HepG2 (cell line): ENCODE data around the gene SOBP. TPM values are rescaled to one million over a fixed set of nuclear protein-coding genes. Genes with fewer than 3 reads are reported as not detected.

ENCODE experiments used
- ATAC-seq: fragments of 200-7000 bp; cut with Tn5 transposase; 3 replicates; pipeline ENCODE4 v1.9.1; 2020; ENCODE audit warnings: mild to moderate bottlenecking, moderate library complexity
- BruUV-seq: library from RNA; stranded (reverse); fragments of 400-500 nt; replicated peaks from 2 replicates; lab custom pipeline; 2021; lab: Mats Ljungman, UMichigan
- CTCF ChIA-PET: fragments of 300-600 bp; formaldehyde crosslinking; extraction: SDS; loops from one replicate; lab custom pipeline; 2021; ENCODE audit warnings: low total read pairs, inconsistent platforms, low intra/inter-chr PET ratio; lab: Yijun Ruan, JAX
- POLR2A ChIA-PET: fragments of 350-600 bp; sonication (Branson Sonifier 250); formaldehyde crosslinking; loops from one replicate; lab custom pipeline; 2020; ENCODE audit warnings: antibody characterized with exemption, inconsistent platforms; lab: Yijun Ruan, JAX
- DNase-seq: peaks from one replicate; pipeline ENCODE4 v3.0.0-alpha.2; 2015; ENCODE audit warnings: low spot score
- FAIRE-seq: peaks from 3 replicates; lab custom pipeline; 2011; peaks lifted over from hg19 to GRCh38; lab: Jason Lieb, UNC
- H2AFZ ChIP-seq: one replicate; pipeline ENCODE4 v1.6.1; 2011; ENCODE audit warnings: low read length, inconsistent platforms
- H3K27ac ChIP-seq: fragments of 300-600 bp; 3 replicates; pipeline ENCODE4 v1.8.0; 2011; ENCODE audit warnings: mixed run types, mild to moderate bottlenecking, mixed read lengths, low read length, inconsistent platforms; ENCODE audit not compliant: insufficient read depth; ENCODE audit errors: extremely low read length
- H3K27me3 ChIP-seq, 2 experiments: fragments of 200-600 bp in 1 of 2; 2 replicates in 1 of 2; 3 replicates in 1 of 2; pipeline versions ENCODE4 v1.6.0 to v1.8.0; 2011; ENCODE audit warnings: low read length in 2 of 2, mild to moderate bottlenecking in 2 of 2, moderate library complexity in 2 of 2, inconsistent platforms in 1 of 2; ENCODE audit not compliant: insufficient read depth in 2 of 2, control insufficient read depth in 1 of 2
- H3K36me3 ChIP-seq, 2 experiments: fragments of 200-600 bp in 1 of 2; replicated peaks in 1 of 2; 2 replicates in 1 of 2; 3 replicates in 1 of 2; pipeline versions ENCODE4 v1.5.1 to v1.8.0; 2011; ENCODE audit warnings: low read length in 2 of 2, inconsistent platforms in 1 of 2; ENCODE audit not compliant: insufficient read depth in 2 of 2, control insufficient read depth in 1 of 2
- H3K4me1 ChIP-seq: 2 replicates; pipeline ENCODE4 v1.5.1; 2012; ENCODE audit warnings: low read length, inconsistent platforms; ENCODE audit not compliant: insufficient read depth
- H3K4me2 ChIP-seq: 2 replicates; pipeline ENCODE4 v1.6.0; 2011; ENCODE audit warnings: low read depth, low read length, inconsistent platforms
- H3K4me3 ChIP-seq, 3 experiments: fragments of 200-600 bp in 1 of 3; sonication (generic), shearing (Covaris generic) in 1 of 3; replicated peaks in 1 of 3; 2 replicates each; pipeline ENCODE4 v1.5.1; 2011 to 2016; ENCODE audit warnings: low read length in 3 of 3, inconsistent platforms in 2 of 3, low read depth in 2 of 3, mild to moderate bottlenecking in 2 of 3, control low read depth in 1 of 3, mixed read lengths in 1 of 3; ENCODE audit not compliant: insufficient read depth in 1 of 3
- H3K79me2 ChIP-seq: one replicate; pipeline ENCODE4 v1.6.1; 2011; ENCODE audit warnings: low read length, inconsistent platforms; ENCODE audit not compliant: insufficient read depth
- H3K9ac ChIP-seq: 2 replicates; pipeline ENCODE4 v1.6.0; 2011; ENCODE audit warnings: mild to moderate bottlenecking, low read depth, low read length, inconsistent platforms; ENCODE audit not compliant: insufficient read depth
- H3K9me3 ChIP-seq: 2 replicates; pipeline ENCODE4 v1.5.1; 2012; ENCODE audit warnings: mild to moderate bottlenecking, low read length
- H4K20me1 ChIP-seq: 2 replicates; pipeline ENCODE4 v1.6.0; 2011; ENCODE audit warnings: inconsistent platforms, mild to moderate bottlenecking, low read length, moderate library complexity; ENCODE audit not compliant: insufficient read depth
- CREM ChIP-seq, 2 experiments: sonication (generic) in 1 of 2; formaldehyde crosslinking in 1 of 2; IDR thresholded peaks; 2 replicates each; pipeline versions ENCODE4 v1.4.0 to v1.6.1; 2016 to 2020; ENCODE audit warnings: antibody characterized with exemption in 1 of 2, mild to moderate bottlenecking in 1 of 2, missing genetic modification reagents in 1 of 2
- HMG20A ChIP-seq: IDR thresholded peaks from 2 replicates; pipeline ENCODE4 v1.6.1; 2016; ENCODE audit warnings: borderline replicate concordance
- HNRNPK ChIP-seq: fragments of 200-400 bp; formaldehyde crosslinking; IDR thresholded peaks from 2 replicates; pipeline ENCODE4 v1.6.1; 2018; ENCODE audit warnings: low read length, low read depth, moderate library complexity, mild to moderate bottlenecking; ENCODE audit not compliant: poor library complexity, severe bottlenecking
- HOXA7 ChIP-seq: sonication (generic); formaldehyde crosslinking; IDR thresholded peaks from 2 replicates; pipeline ENCODE4 v1.8.1; 2022; ENCODE audit warnings: mild to moderate bottlenecking, missing genetic modification reagents, moderate library complexity
- KDM5B ChIP-seq: sonication (generic); formaldehyde crosslinking; IDR thresholded peaks from 2 replicates; pipeline ENCODE4 v1.4.0; 2020; ENCODE audit warnings: missing genetic modification reagents, mild to moderate bottlenecking, borderline replicate concordance
- MXI1 ChIP-seq: IDR thresholded peaks from 3 replicates; pipeline ENCODE4 v1.6.1; 2012; ENCODE audit warnings: low read depth, low read length, inconsistent platforms, borderline replicate concordance
- NFE2L1 ChIP-seq: sonication (generic); formaldehyde crosslinking; IDR thresholded peaks from 2 replicates; pipeline ENCODE4 v1.4.0; 2020; ENCODE audit warnings: missing genetic modification reagents, mild to moderate bottlenecking, borderline replicate concordance
- RFXANK ChIP-seq: IDR thresholded peaks from 2 replicates; pipeline ENCODE4 v1.6.1; 2016
- SALL2 ChIP-seq: sonication (generic); formaldehyde crosslinking; IDR thresholded peaks from 2 replicates; pipeline ENCODE4 v1.8.1; 2023; ENCODE audit warnings: mild to moderate bottlenecking, missing genetic modification reagents, inconsistent platforms
- ZFP36L2 ChIP-seq: sonication (generic); formaldehyde crosslinking; IDR thresholded peaks from 2 replicates; pipeline ENCODE4 v1.4.0; 2020; ENCODE audit warnings: missing genetic modification reagents
- ZNF33B ChIP-seq: sonication (generic); formaldehyde crosslinking; IDR thresholded peaks from 2 replicates; pipeline ENCODE4 v1.5.1; 2020; ENCODE audit warnings: mild to moderate bottlenecking, missing genetic modification reagents
- ZNF761 ChIP-seq: sonication (generic); formaldehyde crosslinking; conservative IDR thresholded peaks from 2 replicates; pipeline ENCODE4 v1.4.0; 2020; ENCODE audit warnings: mild to moderate bottlenecking, missing genetic modification reagents
- ZNF766 ChIP-seq: sonication (generic); formaldehyde crosslinking; IDR thresholded peaks from 2 replicates; pipeline ENCODE4 v1.5.0; 2020; ENCODE audit warnings: missing genetic modification reagents, borderline replicate concordance
- ZNF879 ChIP-seq: sonication (generic); formaldehyde crosslinking; IDR thresholded peaks from 2 replicates; pipeline ENCODE4 v1.8.1; 2023; ENCODE audit warnings: missing genetic modification reagents
- ZNF891 ChIP-seq: sonication (generic); formaldehyde crosslinking; IDR thresholded peaks from 2 replicates; pipeline ENCODE4 v1.5.0; 2020; ENCODE audit warnings: mild to moderate bottlenecking, missing genetic modification reagents
- ZSCAN12 ChIP-seq: sonication (generic); formaldehyde crosslinking; IDR thresholded peaks from 2 replicates; pipeline ENCODE4 v1.9.0; 2021; ENCODE audit warnings: mild to moderate bottlenecking, missing genetic modification reagents
- WGBS: methylation state at CpG from one replicate; pipeline ENCODE4 v1.1.6; 2017; ENCODE audit warnings: low lambda C conversion rate; 5-methylcytosine and 5-hydroxymethylcytosine counted together
- in situ Hi-C: cut with HindIII; loops from 2 replicates; pipeline ENCODE4 v1.10.0; 2017; ENCODE audit warnings: low pct_unique_long_range_greater_than_20kb; ENCODE audit not compliant: extremely low pct_ligation_motif_present
- intact Hi-C: fragments of 100-400 bp; cut with micrococcal nuclease; formaldehyde crosslinking; loops from one replicate; pipeline ENCODE4 v1.10.0; 2022; ENCODE audit not compliant: unreplicated experiment
- polyA plus RNA-seq, 8 experiments: library from polyadenylated mRNA; depleted of rRNA in 3 of 8; stranded (reverse) in 7 of 8; unstranded in 1 of 8; fragments of >200 nt; fragmentation: Illumina TruSeq in 4 of 8; extraction: Trizol in 4 of 8; gene quantifications; 2 replicates each; pipeline versions ENCODE4 v1.2.1 to v1.2.3, GENCODE V29; 2011 to 2016; ENCODE audit warnings: low read depth in 4 of 8, missing spikeins in 1 of 8, mixed read lengths in 1 of 8; ENCODE audit not compliant: insufficient read depth in 1 of 8
- total RNA-seq, 5 experiments: library from RNA; depleted of rRNA; stranded (reverse); fragments of >200 nt; fragmentation: Illumina TruSeq; extraction: Trizol; gene quantifications; 2 replicates each; pipeline ENCODE4 v1.2.3, GENCODE V29; 2016; ENCODE audit warnings: low read depth in 1 of 5
- TF ChIP-seq, protein P1 (sequence below): sonication (generic); formaldehyde crosslinking; IDR thresholded peaks from 2 replicates; pipeline ENCODE4 v1.8.1; 2023; ENCODE audit warnings: mild to moderate bottlenecking, missing genetic modification reagents, borderline replicate concordance
- TF ChIP-seq, protein P2 (sequence below): sonication (generic); formaldehyde crosslinking; IDR thresholded peaks from 2 replicates; pipeline ENCODE4 v1.8.1; 2023; ENCODE audit warnings: missing genetic modification reagents, mild to moderate bottlenecking, borderline replicate concordance
- TF ChIP-seq, protein P3 (sequence below): IDR thresholded peaks from 2 replicates; pipeline ENCODE4 v1.6.1; 2016
- TF ChIP-seq, protein P4 (sequence below): sonication (generic); formaldehyde crosslinking; conservative IDR thresholded peaks from 2 replicates; pipeline ENCODE4 v1.8.0; 2022; ENCODE audit warnings: missing genetic modification reagents

Gene SOBP
- total and polyA plus RNA-seq, 2 of the 13 experiments (the other 11 are each of a cell fraction or from before 2014, with no cell fraction given), result 1.5 to 6.9 TPM

DNA sequence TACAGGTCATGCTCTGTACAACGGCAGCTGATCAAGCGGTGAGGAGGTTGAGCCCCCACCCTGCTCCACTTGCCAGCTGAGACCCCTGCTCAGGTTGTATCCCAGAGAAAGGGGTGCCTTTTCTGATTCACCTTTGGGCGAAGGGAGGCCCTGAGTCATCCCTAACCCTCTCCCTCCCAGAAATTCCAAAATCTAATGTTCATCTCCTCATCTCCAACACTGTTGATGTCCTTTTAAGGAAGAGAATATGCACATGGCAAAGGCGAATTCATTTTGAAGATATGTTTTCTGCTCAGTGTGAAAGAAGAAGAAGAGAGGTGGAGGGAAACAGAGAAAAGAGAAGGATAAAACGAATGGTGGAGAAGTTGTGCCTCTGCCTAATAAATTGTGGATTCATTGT is 213.7 kb downstream of the SOBP start:
- ATAC-seq, result no peak
- Histone ChIP-seq H3K27ac (no peak overlapping the region), H3K36me3 (no peaks in the 10 kb centered on the region), H3K79me2 (no peaks in the 10 kb centered on the region), H2AFZ (no peak overlapping the region), H3K9me3 (no peaks in the 10 kb centered on the region), H4K20me1 (no peaks in the 10 kb centered on the region), H3K27me3 (peaks cover 2 to 9% of the 10 kb centered on the region in 2 experiments; a peak in 2 of 5 replicates), H3K4me1 (peaks cover 13% of the 10 kb centered on the region), H3K4me3 (no peak overlapping the region), H3K9ac (no peak overlapping the region), H3K4me2 (no peak overlapping the region)
- in situ Hi-C loops (no loop called here), intact Hi-C loops (loop anchor here (2.0 kb wide), 1 partner anchor 29 kb away; no protein-coding TSS in a partner anchor)
- POLR2A ChIA-PET, result no interaction called here
- CTCF ChIA-PET, result interaction anchor here (0.9 to 1.7 kb wide), 2 partner anchors 28 to 145 kb away, joined by 4 to 15 read pairs; no protein-coding TSS in a partner anchor
- TF ChIP-seq HOXA7 (CRISPR knock-in tag), result no peak
- no peak for TF ChIP-seq NFE2L1 (CRISPR knock-in tag)
- TF ChIP-seq SALL2 (CRISPR knock-in tag), result no peak
- no peak for TF ChIP-seq HNRNPK
- no peak for TF ChIP-seq CREM (IDR thresholded peaks at IDR 0.05)
- no peak for TF ChIP-seq CREM (CRISPR knock-in tag; IDR thresholded peaks at IDR 0.05)
- TF ChIP-seq ZNF891 (CRISPR knock-in tag), result no peak
- TF ChIP-seq, protein P1, sequence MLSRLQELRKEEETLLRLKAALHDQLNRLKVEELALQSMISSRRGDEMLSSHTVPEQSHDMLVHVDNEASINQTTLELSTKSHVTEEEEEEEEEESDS (CRISPR knock-in tag), result no peak
- TF ChIP-seq, protein P2, sequence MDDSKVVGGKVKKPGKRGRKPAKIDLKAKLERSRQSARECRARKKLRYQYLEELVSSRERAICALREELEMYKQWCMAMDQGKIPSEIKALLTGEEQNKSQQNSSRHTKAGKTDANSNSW (CRISPR knock-in tag), result no peak
- TF ChIP-seq ZNF33B (CRISPR knock-in tag), result no peak
- TF ChIP-seq, protein P3, sequence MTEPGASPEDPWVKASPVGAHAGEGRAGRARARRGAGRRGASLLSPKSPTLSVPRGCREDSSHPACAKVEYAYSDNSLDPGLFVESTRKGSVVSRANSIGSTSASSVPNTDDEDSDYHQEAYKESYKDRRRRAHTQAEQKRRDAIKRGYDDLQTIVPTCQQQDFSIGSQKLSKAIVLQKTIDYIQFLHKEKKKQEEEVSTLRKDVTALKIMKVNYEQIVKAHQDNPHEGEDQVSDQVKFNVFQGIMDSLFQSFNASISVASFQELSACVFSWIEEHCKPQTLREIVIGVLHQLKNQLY, result no peak
- no peak for TF ChIP-seq ZNF766 (CRISPR knock-in tag)
- TF ChIP-seq ZNF879 (CRISPR knock-in tag), result no peak
- TF ChIP-seq ZSCAN12 (CRISPR knock-in tag), result no peak
- TF ChIP-seq MXI1, result no peak
- TF ChIP-seq ZFP36L2 (CRISPR knock-in tag), result no peak
- no peak for TF ChIP-seq RFXANK (CRISPR knock-in tag)
- no peak for TF ChIP-seq HMG20A
- TF ChIP-seq, protein P4, sequence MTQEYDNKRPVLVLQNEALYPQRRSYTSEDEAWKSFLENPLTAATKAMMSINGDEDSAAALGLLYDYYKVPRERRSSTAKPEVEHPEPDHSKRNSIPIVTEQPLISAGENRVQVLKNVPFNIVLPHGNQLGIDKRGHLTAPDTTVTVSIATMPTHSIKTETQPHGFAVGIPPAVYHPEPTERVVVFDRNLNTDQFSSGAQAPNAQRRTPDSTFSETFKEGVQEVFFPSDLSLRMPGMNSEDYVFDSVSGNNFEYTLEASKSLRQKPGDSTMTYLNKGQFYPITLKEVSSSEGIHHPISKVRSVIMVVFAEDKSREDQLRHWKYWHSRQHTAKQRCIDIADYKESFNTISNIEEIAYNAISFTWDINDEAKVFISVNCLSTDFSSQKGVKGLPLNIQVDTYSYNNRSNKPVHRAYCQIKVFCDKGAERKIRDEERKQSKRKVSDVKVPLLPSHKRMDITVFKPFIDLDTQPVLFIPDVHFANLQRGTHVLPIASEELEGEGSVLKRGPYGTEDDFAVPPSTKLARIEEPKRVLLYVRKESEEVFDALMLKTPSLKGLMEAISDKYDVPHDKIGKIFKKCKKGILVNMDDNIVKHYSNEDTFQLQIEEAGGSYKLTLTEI, result no peak
- no peak for TF ChIP-seq ZNF761
- TF ChIP-seq KDM5B (CRISPR knock-in tag), result no peak
- no peak for FAIRE-seq
- no TSS peak for BruUV-seq
- 52% methylated on average over 5 of the region's 5 CpGs for WGBS
- DNase-seq, result no peak
